Tibial nerve (tissue), 4 donors: ENCODE results near the gene CXorf58.

Source experiments
- EP300 ChIP-seq, 2 donors: sonication (generic); formaldehyde crosslinking; IDR thresholded peaks; one replicate each; pipeline ENCODE4 v1.6.1; 2017; ENCODE audit warnings: antibody characterized with exemption in 2 of 2, mild to moderate bottlenecking in 1 of 2
- POLR2A ChIP-seq, 2 donors: fragments of 450-650 bp; IDR thresholded peaks; one replicate each; pipeline ENCODE4 v1.6.1; 2017; ENCODE audit warnings: antibody characterized with exemption in 2 of 2, mild to moderate bottlenecking in 2 of 2, moderate library complexity in 2 of 2
- TF ChIP-seq, protein P1 (sequence below), 5 experiments: fragments of 200-600 bp in 3 of 5; fragments of 450-650 bp in 2 of 5; sonication (generic) in 3 of 5; IDR thresholded peaks; one replicate each; pipeline ENCODE4 v1.5.1; 2016 to 2019; ENCODE audit warnings: antibody characterized with exemption in 5 of 5, mild to moderate bottlenecking in 3 of 5, moderate library complexity in 2 of 5

DNA sequence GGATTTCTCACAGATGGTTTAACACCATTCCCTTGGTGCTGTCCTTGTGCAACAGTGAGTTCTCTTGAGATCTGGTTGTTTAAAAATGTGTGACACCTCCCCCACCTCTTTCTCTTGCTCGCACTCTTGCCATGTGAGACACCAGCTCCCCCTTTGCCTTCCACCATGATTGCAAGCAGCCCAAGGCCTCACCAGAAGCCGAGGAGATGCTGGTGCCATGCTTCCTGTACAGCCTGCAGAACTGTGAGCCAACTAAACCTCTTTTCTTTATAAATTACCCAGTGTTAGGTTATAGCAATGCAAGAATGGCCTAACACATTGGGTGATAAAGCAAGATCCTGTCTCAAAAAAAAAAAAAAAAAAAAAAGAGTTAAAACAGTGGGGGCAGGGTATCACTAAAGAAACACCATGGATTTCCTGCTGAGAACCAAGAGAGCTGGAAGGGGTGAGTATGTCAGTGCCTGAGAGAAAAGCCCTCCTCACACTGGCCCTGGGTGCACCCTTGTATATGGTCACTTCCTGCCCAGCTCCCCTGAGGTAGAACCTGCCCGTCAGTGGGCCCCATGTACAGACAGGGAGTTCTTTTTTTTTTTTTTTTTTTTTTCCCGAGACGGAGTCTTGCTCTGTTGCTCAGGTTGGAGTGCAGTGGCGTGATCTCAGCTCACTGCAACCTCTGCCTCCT lies 46.5 kb upstream of the CXorf58 start:
- TF ChIP-seq, protein P1, sequence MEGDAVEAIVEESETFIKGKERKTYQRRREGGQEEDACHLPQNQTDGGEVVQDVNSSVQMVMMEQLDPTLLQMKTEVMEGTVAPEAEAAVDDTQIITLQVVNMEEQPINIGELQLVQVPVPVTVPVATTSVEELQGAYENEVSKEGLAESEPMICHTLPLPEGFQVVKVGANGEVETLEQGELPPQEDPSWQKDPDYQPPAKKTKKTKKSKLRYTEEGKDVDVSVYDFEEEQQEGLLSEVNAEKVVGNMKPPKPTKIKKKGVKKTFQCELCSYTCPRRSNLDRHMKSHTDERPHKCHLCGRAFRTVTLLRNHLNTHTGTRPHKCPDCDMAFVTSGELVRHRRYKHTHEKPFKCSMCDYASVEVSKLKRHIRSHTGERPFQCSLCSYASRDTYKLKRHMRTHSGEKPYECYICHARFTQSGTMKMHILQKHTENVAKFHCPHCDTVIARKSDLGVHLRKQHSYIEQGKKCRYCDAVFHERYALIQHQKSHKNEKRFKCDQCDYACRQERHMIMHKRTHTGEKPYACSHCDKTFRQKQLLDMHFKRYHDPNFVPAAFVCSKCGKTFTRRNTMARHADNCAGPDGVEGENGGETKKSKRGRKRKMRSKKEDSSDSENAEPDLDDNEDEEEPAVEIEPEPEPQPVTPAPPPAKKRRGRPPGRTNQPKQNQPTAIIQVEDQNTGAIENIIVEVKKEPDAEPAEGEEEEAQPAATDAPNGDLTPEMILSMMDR (IDR thresholded peaks at IDR 0.05) = no peak
- TF ChIP-seq POLR2A (IDR thresholded peaks at IDR 0.05) = no peak
- no peak for TF ChIP-seq EP300 (IDR thresholded peaks at IDR 0.05)
